Ishikawa (cell line): Measurements from ENCODE around the gene THYN1.

Experiments
- CEBPB ChIP-seq: IDR thresholded peaks from 2 replicates; pipeline ENCODE4 v1.6.1; 2012
- CREB1 ChIP-seq: IDR thresholded peaks from 2 replicates; pipeline ENCODE4 v1.6.1; 2012; ENCODE audit warnings: low read depth
- EGR1 ChIP-seq: IDR thresholded peaks from 2 replicates; pipeline ENCODE4 v1.6.1; 2012
- EP300 ChIP-seq: IDR thresholded peaks from 2 replicates; pipeline ENCODE4 v1.6.1; 2012; ENCODE audit warnings: borderline replicate concordance
- FOXM1 ChIP-seq: IDR thresholded peaks from 2 replicates; pipeline ENCODE4 v1.6.1; 2012; ENCODE audit warnings: low read depth, borderline replicate concordance
- NFIC ChIP-seq: IDR thresholded peaks from 2 replicates; pipeline ENCODE4 v1.6.1; 2012
- RAD21 ChIP-seq: IDR thresholded peaks from 2 replicates; pipeline ENCODE4 v1.6.1; 2012; ENCODE audit warnings: low read depth
- TAF1 ChIP-seq: IDR thresholded peaks from 2 replicates; pipeline ENCODE4 v1.6.1; 2012; ENCODE audit warnings: low read depth, mild to moderate bottlenecking
- TCF12 ChIP-seq: IDR thresholded peaks from 2 replicates; pipeline ENCODE4 v1.6.1; 2012; ENCODE audit warnings: low read depth
- TEAD4 ChIP-seq: IDR thresholded peaks from 2 replicates; pipeline ENCODE4 v1.6.1; 2012
- YY1 ChIP-seq: IDR thresholded peaks from 2 replicates; pipeline ENCODE4 v1.6.1; 2012; ENCODE audit warnings: low read depth
- ZBTB7A ChIP-seq: IDR thresholded peaks from 2 replicates; pipeline ENCODE4 v1.6.1; 2012; ENCODE audit warnings: low read depth
- TF ChIP-seq, protein P1 (sequence below): IDR thresholded peaks from 2 replicates; pipeline ENCODE4 v1.6.1; 2012
- TF ChIP-seq, protein P2 (sequence below): IDR thresholded peaks from 2 replicates; pipeline ENCODE4 v1.6.1; 2012; ENCODE audit warnings: low read depth, mild to moderate bottlenecking
- TF ChIP-seq, protein P3 (sequence below): IDR thresholded peaks from 2 replicates; pipeline ENCODE4 v1.6.1; 2012

Gene THYN1

DNA sequence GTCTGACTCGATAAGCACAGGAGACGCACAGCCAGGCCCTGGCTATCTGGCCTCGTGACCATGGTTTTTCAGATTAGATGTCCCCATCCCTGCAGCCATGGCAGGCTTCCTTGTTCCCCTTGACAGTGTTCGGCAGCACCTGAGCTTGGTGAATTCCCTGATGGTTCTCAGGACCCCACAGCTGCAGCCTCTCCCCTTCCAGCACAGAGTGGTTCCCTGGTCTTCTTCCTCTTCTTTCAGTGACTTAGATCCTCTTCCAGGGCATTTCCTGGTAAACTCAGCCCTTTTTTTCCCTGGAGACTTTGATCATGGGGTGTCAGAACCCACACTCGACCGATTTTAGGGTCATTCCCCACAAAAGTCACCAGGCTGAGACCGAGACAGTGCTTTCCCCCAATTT lies 37.5 kb upstream of the THYN1 start:
- TF ChIP-seq EP300 (no peak), NFIC (no peak), CREB1 (no peak), CEBPB (no peak), YY1 (no peak), RAD21 (no peak), TAF1 (no peak), ZBTB7A (no peak), TCF12 (no peak), FOXM1 (no peak), TEAD4 (no peak), EGR1 (no peak)
- TF ChIP-seq, protein P1, sequence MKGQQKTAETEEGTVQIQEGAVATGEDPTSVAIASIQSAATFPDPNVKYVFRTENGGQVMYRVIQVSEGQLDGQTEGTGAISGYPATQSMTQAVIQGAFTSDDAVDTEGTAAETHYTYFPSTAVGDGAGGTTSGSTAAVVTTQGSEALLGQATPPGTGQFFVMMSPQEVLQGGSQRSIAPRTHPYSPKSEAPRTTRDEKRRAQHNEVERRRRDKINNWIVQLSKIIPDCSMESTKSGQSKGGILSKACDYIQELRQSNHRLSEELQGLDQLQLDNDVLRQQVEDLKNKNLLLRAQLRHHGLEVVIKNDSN: no peak
- TF ChIP-seq, protein P2, sequence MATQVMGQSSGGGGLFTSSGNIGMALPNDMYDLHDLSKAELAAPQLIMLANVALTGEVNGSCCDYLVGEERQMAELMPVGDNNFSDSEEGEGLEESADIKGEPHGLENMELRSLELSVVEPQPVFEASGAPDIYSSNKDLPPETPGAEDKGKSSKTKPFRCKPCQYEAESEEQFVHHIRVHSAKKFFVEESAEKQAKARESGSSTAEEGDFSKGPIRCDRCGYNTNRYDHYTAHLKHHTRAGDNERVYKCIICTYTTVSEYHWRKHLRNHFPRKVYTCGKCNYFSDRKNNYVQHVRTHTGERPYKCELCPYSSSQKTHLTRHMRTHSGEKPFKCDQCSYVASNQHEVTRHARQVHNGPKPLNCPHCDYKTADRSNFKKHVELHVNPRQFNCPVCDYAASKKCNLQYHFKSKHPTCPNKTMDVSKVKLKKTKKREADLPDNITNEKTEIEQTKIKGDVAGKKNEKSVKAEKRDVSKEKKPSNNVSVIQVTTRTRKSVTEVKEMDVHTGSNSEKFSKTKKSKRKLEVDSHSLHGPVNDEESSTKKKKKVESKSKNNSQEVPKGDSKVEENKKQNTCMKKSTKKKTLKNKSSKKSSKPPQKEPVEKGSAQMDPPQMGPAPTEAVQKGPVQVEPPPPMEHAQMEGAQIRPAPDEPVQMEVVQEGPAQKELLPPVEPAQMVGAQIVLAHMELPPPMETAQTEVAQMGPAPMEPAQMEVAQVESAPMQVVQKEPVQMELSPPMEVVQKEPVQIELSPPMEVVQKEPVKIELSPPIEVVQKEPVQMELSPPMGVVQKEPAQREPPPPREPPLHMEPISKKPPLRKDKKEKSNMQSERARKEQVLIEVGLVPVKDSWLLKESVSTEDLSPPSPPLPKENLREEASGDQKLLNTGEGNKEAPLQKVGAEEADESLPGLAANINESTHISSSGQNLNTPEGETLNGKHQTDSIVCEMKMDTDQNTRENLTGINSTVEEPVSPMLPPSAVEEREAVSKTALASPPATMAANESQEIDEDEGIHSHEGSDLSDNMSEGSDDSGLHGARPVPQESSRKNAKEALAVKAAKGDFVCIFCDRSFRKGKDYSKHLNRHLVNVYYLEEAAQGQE: no peak
- TF ChIP-seq, protein P3, sequence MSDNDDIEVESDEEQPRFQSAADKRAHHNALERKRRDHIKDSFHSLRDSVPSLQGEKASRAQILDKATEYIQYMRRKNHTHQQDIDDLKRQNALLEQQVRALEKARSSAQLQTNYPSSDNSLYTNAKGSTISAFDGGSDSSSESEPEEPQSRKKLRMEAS: no peak

DNA sequence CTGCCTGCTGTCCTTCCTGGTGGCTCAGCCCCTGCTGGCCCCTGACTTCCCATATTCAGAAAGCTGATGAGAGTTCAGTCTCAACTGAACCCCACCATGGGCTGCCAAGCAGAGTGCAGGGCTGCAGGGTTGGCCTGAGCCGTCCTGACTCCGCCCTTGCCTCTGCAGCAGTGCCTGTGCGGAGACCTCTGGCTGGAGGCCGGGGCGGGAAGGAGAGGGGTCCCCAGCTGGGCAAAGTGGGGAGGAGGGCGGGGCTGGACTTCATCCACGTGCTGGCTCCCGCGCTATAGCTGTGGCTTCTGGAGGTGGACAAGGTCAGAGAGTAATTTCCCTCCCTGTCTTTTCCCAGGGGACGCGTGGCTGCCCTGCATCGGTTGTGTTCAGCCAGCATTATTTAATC lies 36.6 kb upstream of the THYN1 start:
- TF ChIP-seq EGR1 (no peak), TEAD4 (no peak), CEBPB (no peak), ZBTB7A (no peak), CREB1 (no peak), TCF12 (no peak), NFIC (no peak), RAD21 (no peak), FOXM1 (no peak), TAF1 (no peak), EP300 (no peak), YY1 (no peak)
- TF ChIP-seq, protein P3: no peak
- TF ChIP-seq, protein P2: no peak
- TF ChIP-seq, protein P1: no peak

DNA sequence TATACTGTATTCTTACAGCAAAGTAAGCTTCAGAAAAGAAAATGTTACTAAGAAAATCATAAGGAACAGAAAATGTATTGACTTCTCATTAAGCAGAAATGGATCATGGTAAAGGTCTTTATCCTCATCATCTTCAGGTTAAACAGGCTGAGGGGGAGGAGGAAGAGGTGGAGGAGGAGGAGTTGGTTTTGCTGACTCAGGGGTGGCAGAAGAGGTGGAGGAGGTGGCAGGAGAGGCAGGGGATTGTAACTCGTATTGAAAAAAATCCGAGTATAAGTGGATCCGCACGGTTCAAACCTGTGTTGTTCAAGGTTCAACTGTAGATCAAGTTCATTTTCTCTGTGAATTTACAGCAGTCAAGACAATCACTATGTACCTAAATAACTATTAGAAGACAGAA lies 36.0 kb upstream of the THYN1 start:
- no peak for TF ChIP-seq NFIC

DNA sequence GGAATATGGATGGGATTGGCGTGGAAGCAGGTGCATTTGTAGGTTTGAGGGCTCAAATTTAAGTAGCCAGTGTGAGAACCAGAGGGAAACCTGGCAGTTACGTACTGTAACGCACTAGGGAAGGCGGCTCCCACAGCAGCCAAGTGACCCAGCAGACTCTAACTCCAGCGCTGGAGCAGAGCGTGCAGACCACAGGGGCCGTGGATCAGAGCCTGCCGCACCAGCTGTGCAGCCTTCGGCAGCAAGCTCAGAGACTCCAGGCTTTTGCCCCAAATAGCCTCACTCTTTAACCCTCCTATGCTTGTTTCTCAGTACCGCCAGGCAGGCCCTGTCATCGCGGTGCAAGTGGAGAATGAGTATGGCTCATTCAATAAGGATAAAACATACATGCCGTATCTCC lies 35.3 kb upstream of the THYN1 start:
- no peak for TF ChIP-seq RAD21
- TF ChIP-seq FOXM1: no peak
- TF ChIP-seq TAF1: no peak
- no peak for TF ChIP-seq TEAD4
- TF ChIP-seq ZBTB7A: no peak
- TF ChIP-seq, protein P1: no peak
- TF ChIP-seq EP300: no peak
- no peak for TF ChIP-seq YY1
- no peak for TF ChIP-seq EGR1
- TF ChIP-seq, protein P2: no peak
- TF ChIP-seq, protein P3: no peak
